ENCODE measurements around the gene USP32. TPM values are rescaled to one million over a fixed set of nuclear protein-coding genes. Genes with fewer than 3 reads are reported as not detected.
A peak's percentile ranks its signal among the peaks of the same experiment; 100 is the strongest.

Gene USP32
- total RNA-seq, 1 donor from 2014 or later: 57.9 TPM

DNA sequence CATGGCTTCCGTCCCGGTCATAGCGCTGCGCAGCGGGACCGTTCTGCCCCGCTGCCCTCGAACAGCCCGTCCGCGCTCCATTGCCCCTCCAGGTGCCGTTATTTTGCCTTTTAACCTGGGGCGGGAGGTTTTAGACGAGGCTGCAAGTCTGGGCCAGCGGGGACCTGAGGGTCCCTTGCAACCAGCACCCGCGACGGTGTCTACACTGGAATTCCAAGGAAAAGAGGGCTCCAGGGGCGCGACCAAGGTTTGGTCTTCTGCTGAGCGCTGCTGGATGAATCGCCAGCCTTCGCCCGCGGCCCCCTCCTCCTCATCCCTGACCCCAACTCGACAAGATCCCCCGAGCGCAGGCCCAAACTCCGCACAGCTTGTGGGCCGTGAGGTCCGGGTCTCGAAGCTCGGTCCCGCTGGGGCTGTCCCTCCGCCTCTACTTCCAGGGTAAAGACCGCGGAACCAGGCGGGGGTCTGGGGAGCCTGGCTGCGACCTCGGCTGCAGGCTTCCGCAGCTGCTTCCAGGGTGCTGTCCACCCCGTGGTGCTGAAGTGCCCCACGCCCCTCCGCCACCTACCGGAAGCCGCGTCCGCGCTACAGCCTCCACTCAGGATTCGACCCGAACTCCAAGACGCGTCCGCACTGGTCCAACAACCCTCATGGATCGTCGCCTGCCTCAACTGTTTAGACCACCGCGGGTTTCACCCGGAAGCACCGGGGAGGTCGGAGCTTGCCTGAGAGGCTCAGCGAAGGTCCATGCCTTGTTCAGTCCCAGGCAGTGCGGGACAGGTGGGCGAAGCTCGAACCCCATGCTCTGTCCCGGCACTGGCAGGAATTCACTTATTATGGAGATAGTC is 252.3 kb downstream of the USP32 start:
- peak; percentile 71 for DNase-seq (ENCODE audit: low read depth)

DNA sequence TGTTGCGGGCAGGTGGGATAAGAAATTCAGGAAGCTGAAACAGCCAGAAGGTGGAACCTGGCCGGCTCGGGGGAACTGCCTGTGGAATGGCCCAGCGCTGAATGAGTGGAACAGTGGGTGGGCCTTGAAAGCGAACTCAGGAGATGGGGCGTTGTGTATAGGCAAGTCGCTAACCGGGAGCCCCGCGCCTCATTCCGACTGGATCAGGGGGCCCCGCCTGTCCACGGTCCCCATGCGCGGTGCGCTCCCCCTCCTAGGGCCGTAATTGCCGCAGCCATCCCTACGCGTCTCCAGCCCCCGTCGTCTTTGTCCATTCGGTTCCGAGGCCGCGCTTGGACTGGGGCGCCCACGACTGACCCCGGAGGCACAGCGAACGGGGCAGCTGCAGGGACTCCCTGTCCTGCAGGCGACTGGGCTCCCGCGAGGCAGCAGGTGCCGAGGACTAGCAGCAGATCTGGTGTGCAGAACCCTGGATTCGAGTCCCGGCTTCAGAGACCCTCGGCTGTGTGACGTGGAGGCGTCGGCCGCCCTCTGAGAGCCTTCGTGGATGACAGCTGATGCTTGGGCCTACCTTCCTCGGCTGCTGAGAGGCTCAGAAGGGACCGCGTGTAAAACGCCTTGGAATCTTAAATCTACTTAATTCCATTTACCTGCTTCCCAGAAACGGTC is 253.0 kb downstream of the USP32 start:
- DNase-seq (ENCODE audit: low read depth): no peak

DNA sequence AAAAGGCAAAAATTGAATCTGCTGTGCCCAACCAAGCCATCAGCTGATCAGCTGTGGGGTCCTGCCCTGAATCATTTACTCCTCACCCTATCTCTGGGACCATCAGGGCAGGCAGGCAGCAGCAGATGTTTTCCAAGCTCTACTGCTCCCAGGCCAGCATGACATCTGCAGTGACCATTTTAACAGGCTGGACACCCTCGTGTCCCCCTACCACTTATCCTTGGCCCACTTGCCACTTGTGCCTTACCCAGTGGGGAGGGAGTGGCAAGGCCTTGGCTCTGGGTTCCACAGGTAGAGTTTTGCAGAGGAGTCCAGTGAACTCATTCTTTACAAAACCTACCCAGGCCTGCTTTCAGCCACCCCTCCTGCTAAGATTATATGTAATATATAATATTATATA is 254.2 kb downstream of the USP32 start:
- no peak for DNase-seq (ENCODE audit: low read depth)

DNA sequence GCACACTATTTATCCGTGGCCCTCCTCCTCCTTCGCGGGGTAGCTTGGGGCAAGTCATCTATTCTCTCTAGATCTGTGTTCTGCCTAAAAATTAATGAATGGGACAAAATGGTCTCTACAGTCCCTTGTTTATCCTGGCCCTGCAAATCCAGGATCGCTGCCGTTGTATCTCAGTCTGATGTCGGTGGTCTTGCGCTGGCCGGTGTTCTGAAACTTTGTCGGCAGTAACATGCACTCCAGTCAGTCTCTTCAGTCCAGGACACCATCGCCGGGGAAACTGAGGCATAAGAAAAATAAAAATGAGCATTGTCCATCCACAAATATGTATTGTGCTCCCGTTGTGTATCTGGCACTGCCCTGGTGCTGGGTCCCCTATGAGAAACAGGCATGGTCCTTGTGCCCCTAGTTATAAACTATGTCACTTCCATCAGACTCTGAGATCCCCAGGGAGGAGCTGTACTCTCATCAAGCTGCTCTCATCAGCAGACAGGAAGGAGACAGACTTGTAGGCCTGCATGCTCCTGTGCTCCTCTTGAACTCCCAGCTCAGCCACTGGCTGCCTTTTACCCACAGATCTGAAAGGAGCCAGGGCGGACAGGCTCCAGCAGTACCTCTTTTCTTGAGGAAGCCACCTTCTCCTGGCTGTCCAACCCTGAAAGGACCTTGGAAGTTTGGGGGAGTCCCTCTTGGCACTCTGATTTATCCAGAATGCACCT is 255.8 kb downstream of the USP32 start:
- no peak for DNase-seq (ENCODE audit: low read depth)

DNA sequence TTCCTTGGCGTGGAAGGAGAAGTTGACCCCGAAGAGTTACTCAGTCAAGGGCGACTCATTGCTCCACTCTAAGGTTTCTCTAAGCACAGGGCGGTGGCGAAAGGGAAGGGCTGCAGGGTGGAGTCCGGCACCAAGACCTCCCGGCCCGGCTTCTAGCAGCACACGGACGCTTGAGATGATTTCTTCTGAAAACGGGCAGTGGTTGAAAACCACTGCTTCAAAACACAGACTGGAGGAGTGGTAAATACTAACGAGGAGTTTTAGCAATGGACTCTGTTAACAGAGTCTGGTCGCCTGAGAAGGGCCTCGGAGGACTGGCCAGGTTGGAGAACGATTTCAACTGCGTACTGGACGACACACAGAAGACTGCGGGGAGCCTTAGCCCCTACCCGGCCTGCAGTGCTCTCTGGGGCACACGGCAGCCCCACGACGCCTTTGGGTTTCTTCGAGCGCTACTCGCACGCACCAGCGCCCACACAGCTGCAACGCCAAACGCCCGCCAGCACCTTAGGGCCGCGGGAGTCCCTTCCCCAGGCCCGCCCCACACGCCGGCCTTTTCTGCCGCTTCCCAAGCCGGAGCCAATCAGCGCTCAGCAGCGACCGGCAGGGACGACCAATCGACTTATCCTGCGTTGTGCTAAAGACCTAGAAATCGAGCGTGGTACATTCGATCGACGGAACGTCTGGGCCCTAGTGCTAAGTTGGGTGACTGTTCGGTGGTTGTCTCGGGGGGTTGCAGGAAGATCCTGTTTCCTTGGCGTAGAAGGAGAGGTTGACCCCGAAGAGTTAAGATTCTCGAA is 256.6 kb downstream of the USP32 start:
- DNase-seq (ENCODE audit: low read depth): peak; percentile 92

DNA sequence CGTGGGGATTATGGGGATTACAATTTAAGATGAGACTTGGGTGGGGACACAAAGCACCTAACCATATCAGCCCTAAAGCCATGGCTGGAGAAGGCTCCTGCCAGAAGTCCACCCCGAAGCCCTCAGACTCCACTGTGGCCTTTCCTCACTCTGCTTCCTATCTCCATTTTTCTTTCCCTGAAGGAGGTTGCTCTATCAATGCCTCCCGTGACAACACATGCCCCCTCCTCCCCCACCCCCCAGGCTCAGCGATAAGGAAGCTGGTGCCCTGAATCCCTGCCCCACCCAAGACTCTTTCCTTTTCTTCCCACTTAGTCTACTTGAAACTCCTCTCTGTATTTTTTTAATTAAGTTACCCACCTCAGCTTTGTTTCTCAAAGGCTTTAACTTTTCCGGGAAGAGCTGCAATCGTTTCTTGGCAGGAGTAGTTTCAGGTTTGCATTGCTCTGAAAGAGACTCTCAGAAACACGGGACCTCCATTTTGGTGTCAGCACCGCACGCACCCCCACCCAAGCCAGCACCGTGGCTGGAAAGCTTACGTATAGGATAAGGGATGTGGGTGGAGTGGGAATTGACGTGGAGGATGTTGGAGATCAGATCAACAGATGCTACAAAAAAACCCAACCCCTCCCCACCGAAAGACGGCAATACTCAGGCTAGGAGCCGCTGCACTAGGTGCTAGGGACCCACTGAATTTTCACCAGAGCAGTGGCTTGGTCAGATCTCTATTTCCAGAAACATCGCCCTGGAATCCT is 257.4 kb downstream of the USP32 start:
- DNase-seq (ENCODE audit: low read depth): no peak

DNA sequence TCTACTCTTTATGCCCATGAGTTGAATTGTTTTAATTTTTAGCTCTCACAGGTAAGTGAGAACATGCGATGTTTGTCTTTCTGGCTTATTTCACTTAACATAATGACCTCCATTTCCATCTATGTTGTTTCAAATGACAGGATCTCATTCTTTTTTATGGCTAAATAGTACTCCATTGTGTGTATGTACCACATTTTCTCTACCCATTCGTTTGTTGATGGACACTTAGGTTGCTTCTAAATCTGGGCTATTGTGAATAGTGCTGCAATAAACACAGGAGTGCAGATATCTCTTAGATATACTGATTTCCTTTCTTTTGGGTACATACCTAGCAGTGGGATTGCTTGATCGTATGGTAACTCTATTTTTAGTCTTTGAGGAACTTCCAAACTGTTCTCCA is 261.5 kb downstream of the USP32 start:
- no peak for DNase-seq (ENCODE audit: low read depth)

DNA sequence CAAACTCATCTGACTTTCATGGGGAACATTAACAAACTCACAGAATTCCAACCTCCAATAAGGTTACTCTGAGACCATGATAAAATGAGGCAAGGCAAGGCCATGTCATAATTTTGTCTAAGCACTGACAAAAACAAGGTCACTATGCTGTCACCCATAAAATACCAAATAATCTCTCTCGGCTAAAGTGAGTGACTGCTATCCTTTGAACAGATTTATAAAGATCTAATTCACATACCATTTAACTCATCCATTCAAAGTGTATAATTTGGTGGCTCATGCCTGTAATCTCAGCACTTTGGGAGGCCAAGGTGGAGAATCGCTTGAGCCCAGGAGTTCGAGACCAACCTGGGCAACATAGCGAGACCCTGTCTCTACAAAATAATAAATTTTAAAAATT is 262.8 kb downstream of the USP32 start:
- no peak for DNase-seq (ENCODE audit: low read depth)

Other genes with a start within 250 kb of the USP32 start
- not detected in 2 replicates for gene CA4, start 242.2 kb downstream of the USP32 start, total RNA-seq
- gene CHCT1, start 30.4 kb upstream of the USP32 start, total RNA-seq: not detected in 2 replicates
- gene APPBP2, start 134.1 kb upstream of the USP32 start, total RNA-seq: 41.8 and 48.7 TPM in 2 replicates
- 9.2 and 9.7 TPM in 2 replicates for gene PPM1D, start 208.1 kb upstream of the USP32 start, total RNA-seq

All from myocyte (in vitro differentiated cells).